Measurements from ENCODE around the gene THRSP. TPM values are rescaled to one million over a fixed set of nuclear protein-coding genes. Genes with fewer than 3 reads are reported as not detected.
"Not testable (repeated sequence)": the region's sequence is repeated elsewhere in the genome, so short reads cannot be mapped to it uniquely, and the experiment has no call there.

THRSP gene
- total RNA-seq, 8 experiments from 2014 or later, result 0.22 to 1.9 (median 0.48) TPM; not detected in 2

DNA sequence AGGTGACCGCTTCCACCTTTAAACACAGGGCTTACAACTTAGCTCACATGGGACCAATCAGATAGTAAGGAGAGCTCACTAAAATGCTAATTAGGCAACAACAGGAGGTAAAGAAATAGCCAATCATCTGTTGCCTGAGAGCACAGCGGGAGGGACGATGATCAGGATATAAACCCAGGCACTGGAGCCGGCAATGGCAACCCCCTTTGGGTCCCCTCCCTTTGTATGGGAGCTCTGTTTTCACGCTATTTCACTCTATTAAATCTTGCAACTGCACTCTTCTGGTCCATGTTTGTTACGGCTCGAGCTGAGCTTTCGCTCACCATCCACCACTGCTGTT, 22.3 kb upstream of the THRSP start:
- H3K4me3 ChIP-seq; in situ Hi-C loops (cut with MboI; ENCODE audit: low pct_unique_long_range_greater_than_20kb in 2 of 9, low sequenced_read_pairs in 9 of 9, unreplicated experiment in 9 of 9); H3K27ac ChIP-seq; ATAC-seq (replicated peaks in 6 of 8): not testable (repeated sequence)
- WGBS, 10 experiments, result 73 to 100% (median 94%) methylated on average over 1 to 7 of the region's 8 CpGs; no CpG with 5 or more reads in 3 of the 10 experiments
- peaks cover 4 to 12% of the 10 kb centered on the region in 2 donors for H3K4me1 ChIP-seq (replicated peaks in 1 of 2)

DNA sequence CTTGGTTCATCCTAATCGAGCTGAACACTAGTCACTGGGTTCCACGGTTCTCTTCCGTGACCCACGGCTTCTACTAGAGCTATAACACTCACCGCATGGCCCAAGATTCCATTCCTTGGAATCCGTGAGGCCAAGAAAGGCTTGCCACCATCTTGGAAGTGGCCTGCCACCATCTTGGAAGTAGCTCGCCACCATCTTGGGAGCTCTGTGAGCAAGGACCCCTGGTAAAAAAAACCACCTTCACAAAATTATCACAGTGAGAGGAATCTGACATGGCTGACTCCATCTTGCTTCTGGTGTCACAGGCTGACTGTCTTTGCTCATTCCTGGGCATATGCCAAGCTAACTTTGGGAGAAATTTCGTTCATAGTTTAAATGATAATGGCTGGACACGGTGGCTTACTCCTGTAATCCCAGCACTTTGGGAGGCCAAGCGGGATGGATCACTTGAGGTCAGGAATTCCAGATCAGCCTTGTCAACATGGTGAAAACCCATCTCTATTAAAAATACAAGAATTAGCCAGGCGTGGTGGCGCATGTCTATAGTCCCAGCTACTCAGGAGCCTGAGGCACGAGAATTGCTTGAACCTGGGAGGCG, 21.7 kb upstream of the THRSP start:
- no peak for ATAC-seq (replicated peaks in 6 of 8)
- H3K4me1 ChIP-seq (replicated peaks in 1 of 2), result peaks cover 4 to 12% of the 10 kb centered on the region in 2 donors
- H3K27ac ChIP-seq, result no peak overlapping the region
- WGBS, 10 experiments, result 86 to 98% (median 92%) methylated on average over 4 to 13 of the region's 14 CpGs; no CpG with 5 or more reads in 1 of the 10 experiments
- H3K4me3 ChIP-seq, result no peak overlapping the region
- in situ Hi-C loops (cut with MboI; ENCODE audit: low pct_unique_long_range_greater_than_20kb in 2 of 9, low sequenced_read_pairs in 9 of 9, unreplicated experiment in 9 of 9), result no loop called here

DNA sequence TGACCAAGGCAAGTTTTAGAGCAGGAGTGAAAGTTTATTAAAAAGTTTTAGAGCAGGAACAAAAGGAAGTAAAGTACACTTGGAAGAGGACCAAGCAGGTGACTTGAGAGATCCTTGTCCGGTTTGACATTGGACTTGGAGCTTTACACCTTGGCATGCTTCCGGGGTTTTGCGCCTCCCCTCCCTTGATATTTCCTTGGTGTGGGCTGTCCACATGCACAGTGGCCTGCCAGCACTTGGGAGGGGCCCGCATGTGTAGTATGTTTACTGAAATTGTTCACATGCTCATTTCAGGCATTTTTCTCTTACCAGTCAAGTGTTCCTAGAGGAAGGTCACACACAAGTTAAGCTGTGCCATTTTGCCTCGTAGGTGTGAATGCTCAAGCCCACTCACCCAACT, 19.0 kb upstream of the THRSP start:
- ATAC-seq (replicated peaks in 6 of 8), result peak in 2 of 8 experiments; percentile 19 to 41
- H3K27ac ChIP-seq, result no peak overlapping the region
- H3K4me3 ChIP-seq, result no peak overlapping the region
- 64 to 100% (median 90%) methylated on average over 1 to 4 of the region's 5 CpGs; no CpG with 5 or more reads in 4 of the 10 experiments for WGBS, 10 experiments
- peaks cover 4 to 12% of the 10 kb centered on the region in 2 donors for H3K4me1 ChIP-seq (replicated peaks in 1 of 2)
- in situ Hi-C loops (cut with MboI; ENCODE audit: low pct_unique_long_range_greater_than_20kb in 2 of 9, low sequenced_read_pairs in 9 of 9, unreplicated experiment in 9 of 9), result no loop called here

DNA sequence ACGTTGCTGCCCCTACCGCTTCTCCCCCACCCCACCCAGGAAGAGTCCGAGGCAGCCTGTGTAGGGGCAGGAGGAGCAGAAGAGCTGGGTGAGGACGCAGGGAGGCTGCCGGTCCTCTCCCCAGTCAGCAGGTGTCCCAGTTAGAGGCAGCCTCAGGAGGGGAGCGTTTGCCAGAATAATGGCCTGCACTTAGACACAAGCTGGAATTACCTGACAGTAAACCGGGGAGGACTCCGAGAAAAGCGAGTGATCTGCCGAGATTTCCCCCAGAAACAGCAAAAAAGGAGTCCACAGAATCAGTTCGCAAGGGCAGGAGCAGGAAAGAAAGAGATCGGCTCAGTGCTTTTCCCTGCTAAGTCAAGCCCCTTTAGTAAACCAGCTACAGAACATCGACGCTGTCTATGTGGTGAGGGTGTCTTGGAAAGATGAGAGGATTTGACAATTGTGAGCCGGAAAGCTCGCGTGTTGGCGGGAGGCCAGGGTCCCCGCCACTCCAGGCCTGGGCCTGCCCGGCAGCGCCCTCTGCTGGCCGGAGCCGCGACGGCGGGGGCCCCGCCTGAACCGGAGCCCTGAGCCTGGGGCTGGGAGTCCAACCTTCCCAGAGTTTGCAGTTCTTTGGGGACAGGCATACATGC, 17.7 kb upstream of the THRSP start:
- ATAC-seq (replicated peaks in 6 of 8), result peak; percentile 84 to 99 (median 98)
- Histone ChIP-seq H3K4me1 (replicated peaks in 1 of 2) (peaks cover 4 to 8% of the 10 kb centered on the region in 2 donors), H3K4me3 (peak overlapping the region in 4 of 5 donors; percentile 1 to 18 (median 7)), H3K27ac (no peak overlapping the region)
- in situ Hi-C loops (cut with MboI; ENCODE audit: low pct_unique_long_range_greater_than_20kb in 2 of 9, low sequenced_read_pairs in 9 of 9, unreplicated experiment in 9 of 9), result no loop called here
- WGBS, 10 experiments, result 0 to 39% (median 15%) methylated on average over 1 to 10 of the region's 28 CpGs; no CpG with 5 or more reads in 2 of the 10 experiments

DNA sequence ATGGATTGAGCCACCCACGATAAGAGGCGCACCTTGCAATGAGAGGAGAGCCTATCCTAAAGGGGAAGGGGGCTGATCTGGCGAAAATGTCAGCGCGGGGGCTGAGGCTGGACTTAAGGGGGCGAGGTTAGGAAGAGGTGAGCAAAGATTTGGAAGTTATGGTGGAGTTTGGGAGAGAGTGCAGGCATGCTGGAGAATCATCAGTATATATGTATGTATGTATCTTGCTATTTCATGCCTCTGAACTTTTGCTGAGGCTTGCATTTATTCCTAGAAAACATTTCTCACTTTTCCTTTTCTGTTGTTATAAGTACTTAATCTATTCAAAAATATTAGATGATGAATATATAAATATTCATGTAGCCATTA, 17.2 kb upstream of the THRSP start:
- ATAC-seq (replicated peaks in 6 of 8), result peak in 4 of 8 experiments; percentile 8 to 78 (median 20)
- Histone ChIP-seq H3K4me3 (no peak overlapping the region), H3K4me1 (replicated peaks in 1 of 2) (peaks cover 8 to 13% of the 10 kb centered on the region in 2 donors), H3K27ac (no peak overlapping the region)
- in situ Hi-C loops (cut with MboI; ENCODE audit: low pct_unique_long_range_greater_than_20kb in 2 of 9, low sequenced_read_pairs in 9 of 9, unreplicated experiment in 9 of 9), result no loop called here
- WGBS, 10 experiments, result 20 to 100% (median 33%) methylated on average over 1 to 4 of the region's 6 CpGs; no CpG with 5 or more reads in 6 of the 10 experiments

DNA sequence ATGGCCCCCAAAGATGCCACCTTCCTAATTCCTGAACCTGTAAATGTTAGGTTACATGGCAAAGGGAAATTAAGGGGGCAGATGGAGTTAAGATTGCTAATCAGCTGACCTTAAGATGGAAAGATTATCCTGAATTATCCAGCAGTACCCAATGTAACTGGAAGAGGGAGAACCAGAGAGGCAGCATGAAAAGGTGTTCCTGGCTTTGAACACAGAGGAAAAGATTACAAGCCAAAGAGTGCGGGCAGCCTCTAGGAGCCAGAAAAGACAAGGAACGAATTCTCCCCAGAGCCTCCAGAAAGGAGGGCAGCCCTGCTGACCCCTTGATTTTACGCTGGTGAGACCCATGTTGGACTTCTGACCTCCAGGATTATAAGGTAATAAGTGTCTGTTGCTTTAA, 15.1 kb upstream of the THRSP start:
- no peak for ATAC-seq (replicated peaks in 6 of 8)
- in situ Hi-C loops (cut with MboI; ENCODE audit: low pct_unique_long_range_greater_than_20kb in 2 of 9, low sequenced_read_pairs in 9 of 9, unreplicated experiment in 9 of 9), result no loop called here
- Histone ChIP-seq H3K27ac (no peak overlapping the region), H3K4me1 (replicated peaks in 1 of 2) (peaks cover 8 to 15% of the 10 kb centered on the region in 2 donors), H3K4me3 (no peak overlapping the region)
- WGBS, 10 experiments, result 75 to 90% (median 80%) methylated on average over 1 to 3 of the region's 3 CpGs; no CpG with 5 or more reads in 4 of the 10 experiments

DNA sequence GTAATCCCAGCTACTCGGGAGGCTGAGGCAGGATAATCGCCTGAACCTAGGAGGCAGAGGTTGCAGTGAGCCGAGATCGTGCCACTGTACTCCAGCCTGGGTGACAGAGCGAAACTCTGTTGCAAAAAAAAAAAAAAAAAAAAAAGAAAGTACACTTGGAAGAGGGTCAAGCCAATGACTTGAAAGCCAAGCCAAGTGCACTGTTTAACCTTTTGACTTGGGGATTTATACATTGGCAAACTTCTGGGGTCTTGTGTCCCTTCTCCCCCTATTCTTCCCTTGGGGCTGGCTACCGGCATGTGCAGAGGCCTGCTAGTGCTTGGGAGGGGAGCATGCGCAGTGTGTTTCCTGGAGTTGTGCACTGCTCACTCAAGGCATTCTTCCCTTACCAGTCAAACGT, 14.3 kb upstream of the THRSP start:
- Histone ChIP-seq H3K27ac (no peak overlapping the region), H3K4me1 (replicated peaks in 1 of 2) (peaks cover 8 to 15% of the 10 kb centered on the region in 2 donors)

DNA sequence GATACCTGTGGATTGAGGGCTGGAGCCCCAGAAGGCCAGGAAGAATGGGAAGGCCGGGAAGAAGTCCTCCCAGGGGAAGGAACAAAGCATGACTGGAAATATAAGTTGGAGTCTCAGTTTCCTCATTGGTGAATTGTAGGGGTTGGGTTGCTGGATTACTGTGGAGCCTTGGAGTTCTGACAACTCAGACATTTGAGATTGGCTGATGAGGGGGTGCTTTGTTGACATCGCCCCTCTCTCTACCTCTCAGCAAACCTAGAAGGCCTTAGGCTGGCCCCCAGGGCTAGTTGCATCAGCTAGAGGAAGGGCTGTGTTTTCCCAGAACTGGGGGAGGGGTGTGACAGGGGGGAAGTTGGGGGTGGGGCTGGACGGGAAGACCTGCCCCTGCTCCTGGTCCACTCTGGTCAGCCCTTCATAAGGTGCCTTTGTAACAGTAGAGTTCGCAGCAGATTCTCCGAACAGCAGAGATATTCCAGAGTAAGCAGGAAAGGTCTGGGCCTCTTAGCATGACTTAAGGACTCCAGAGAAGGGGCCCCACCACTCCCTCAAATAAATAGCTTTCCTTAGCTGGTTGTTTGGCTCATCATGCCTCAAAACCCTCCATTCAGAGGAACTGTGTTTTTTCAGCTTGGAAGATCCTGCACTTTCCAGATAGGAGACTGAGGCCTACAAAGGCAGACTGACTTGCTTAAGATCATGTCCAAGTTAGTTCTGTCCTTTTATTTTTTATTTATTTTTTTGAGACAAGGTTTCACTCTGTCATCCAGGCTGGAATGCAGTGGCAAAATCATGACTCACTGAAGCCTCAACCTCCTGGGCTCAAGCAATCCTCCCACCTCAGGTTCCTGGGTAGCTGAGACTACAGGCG, 12.5 kb upstream of the THRSP start:
- Histone ChIP-seq H3K4me1 (replicated peaks in 1 of 2) (peaks cover 4 to 10% of the 10 kb centered on the region in 2 donors), H3K27ac (no peak overlapping the region), H3K4me3 (no peak overlapping the region)
- in situ Hi-C loops (cut with MboI; ENCODE audit: low pct_unique_long_range_greater_than_20kb in 2 of 9, low sequenced_read_pairs in 9 of 9, unreplicated experiment in 9 of 9), result no loop called here
- 70 to 100% (median 91%) methylated on average over 1 to 3 of the region's 6 CpGs; no CpG with 5 or more reads in 2 of the 10 experiments for WGBS, 10 experiments
- peak; percentile 7 to 62 (median 41) for ATAC-seq (replicated peaks in 6 of 8)

More for the DNA sequence above, 14.3 kb upstream of the THRSP start:
- in situ Hi-C loops (cut with MboI; ENCODE audit: low pct_unique_long_range_greater_than_20kb in 2 of 9, low sequenced_read_pairs in 9 of 9, unreplicated experiment in 9 of 9), result no loop called here
- no peak for ATAC-seq (replicated peaks in 6 of 8)
- 0 to 100% (median 90%) methylated on average over 1 to 7 of the region's 8 CpGs; no CpG with 5 or more reads in 1 of the 10 experiments for WGBS, 10 experiments
- H3K4me3 ChIP-seq, result no peak overlapping the region

DNA sequence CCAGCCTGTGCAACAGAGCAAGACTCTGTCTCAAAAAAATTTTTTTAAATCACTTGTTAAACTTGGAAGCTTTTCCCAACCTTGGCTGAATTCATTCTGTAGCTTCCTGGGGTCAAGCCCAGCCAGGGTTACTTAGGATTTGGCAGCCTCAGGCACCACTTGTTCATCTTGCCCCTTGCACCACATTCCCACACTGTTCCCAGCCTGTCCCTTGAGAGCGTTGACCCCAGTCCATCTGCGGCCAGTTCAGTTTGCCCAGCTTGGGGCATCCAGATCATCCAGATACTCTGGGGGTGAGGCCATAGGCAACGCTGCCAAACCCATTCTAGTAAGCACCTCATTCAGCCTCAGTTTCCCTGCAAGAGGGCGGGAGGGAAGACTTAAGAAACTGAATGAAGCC, 8.7 kb upstream of the THRSP start:
- in situ Hi-C loops (cut with MboI; ENCODE audit: low pct_unique_long_range_greater_than_20kb in 2 of 9, low sequenced_read_pairs in 9 of 9, unreplicated experiment in 9 of 9), result no loop called here
- peaks cover 4 to 10% of the 10 kb centered on the region in 2 donors for H3K4me1 ChIP-seq (replicated peaks in 1 of 2)
- H3K4me3 ChIP-seq, result no peak overlapping the region
- ATAC-seq (replicated peaks in 6 of 8), result no peak
- H3K27ac ChIP-seq, result no peak overlapping the region
- WGBS, 10 experiments, result 60 to 100% (median 74%) methylated on average over 1 to 4 of the region's 4 CpGs; no CpG with 5 or more reads in 1 of the 10 experiments

DNA sequence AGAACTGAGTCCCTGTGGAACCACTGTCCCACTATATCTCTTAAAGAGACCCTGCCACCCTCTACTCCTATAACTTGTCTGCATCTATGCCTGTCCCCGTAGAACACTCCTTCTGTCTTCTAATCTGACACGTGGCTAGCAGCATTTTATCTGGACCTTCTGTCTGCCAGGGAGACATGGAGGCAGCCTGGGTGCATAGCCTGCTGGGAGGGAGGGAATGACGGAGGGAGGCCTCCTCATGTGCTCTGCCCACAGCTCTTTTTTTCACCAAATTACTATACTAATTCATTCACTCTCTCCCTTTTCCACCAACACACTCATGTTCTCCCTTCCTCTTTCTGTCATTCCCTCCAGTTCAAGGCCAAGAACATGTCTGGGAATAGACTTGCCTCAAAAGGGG, 7.6 kb upstream of the THRSP start:
- Histone ChIP-seq H3K4me3 (no peak overlapping the region), H3K27ac (no peak overlapping the region), H3K4me1 (replicated peaks in 1 of 2) (peaks cover 3 to 5% of the 10 kb centered on the region in 2 donors)
- no peak for ATAC-seq (replicated peaks in 6 of 8)
- in situ Hi-C loops (cut with MboI; ENCODE audit: low pct_unique_long_range_greater_than_20kb in 2 of 9, low sequenced_read_pairs in 9 of 9, unreplicated experiment in 9 of 9), result no loop called here
- 54 to 100% (median 79%) methylated on average over 1 to 3 of the region's 3 CpGs; no CpG with 5 or more reads in 1 of the 10 experiments for WGBS, 10 experiments

DNA sequence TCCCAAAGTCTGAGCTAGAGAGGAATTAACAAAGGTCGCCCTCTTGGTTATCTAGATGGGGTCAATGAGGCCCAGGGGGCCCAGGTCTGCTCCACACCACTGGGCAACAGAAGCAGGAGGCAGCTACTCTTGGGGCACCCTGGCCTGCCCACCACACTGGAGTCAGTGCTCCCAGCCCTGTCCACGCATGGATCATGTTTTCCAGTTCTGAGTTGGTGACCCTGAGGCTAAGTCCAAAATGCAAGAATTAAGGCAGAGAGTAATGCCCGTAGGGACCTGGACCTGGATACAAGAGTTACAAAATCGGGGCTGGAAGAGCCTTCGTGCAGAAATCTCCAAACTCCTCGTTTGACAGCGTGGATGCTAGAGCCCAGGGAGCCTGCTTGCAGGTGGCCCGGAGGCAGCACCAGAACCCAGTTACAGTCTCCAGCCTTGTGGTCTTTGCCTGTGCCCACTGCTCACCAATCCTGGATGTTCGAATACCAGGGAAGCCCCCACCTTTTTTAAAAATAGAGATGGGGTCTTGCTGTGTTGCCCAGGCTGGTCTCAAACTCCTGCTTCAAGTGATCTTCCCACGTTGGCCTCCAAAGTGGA, 6.1 kb upstream of the THRSP start:
- in situ Hi-C loops (cut with MboI; ENCODE audit: low pct_unique_long_range_greater_than_20kb in 2 of 9, low sequenced_read_pairs in 9 of 9, unreplicated experiment in 9 of 9), result no loop called here
- Histone ChIP-seq H3K27ac (no peak overlapping the region), H3K4me3 (no peak overlapping the region), H3K4me1 (replicated peaks in 1 of 2) (no peaks in the 10 kb centered on the region)
- WGBS, 10 experiments, result 20 to 91% (median 64%) methylated on average over 1 to 8 of the region's 10 CpGs; no CpG with 5 or more reads in 3 of the 10 experiments
- no peak for ATAC-seq (replicated peaks in 6 of 8)

DNA sequence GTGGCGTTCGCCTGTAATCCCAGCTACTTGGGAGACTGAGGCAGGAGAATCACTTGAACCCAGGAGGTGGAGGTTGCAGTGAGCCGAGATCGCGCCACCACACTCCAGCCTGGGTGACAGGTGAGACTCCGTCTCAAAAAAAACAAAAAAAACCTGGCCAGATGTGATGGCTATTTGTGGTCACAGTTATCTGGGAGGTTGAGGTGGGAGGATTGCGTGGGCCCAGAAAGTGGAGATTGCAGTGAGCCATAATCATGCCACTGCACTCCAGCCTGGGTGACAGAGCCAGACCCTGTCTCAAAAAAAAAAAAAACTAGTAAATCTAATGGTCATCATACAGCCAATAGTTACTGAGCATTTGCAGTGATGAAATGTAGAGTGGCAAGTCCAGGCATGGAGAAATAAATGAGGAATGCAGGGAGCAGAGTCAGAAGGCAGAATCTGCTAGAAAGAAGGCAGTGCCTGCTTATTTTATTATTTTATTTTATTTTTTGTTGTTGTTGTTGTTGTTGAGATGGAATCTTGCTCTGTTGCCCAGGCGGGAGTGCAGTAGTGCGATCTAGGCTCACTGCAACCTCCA, 3.8 kb upstream of the THRSP start:
- H3K4me3 ChIP-seq; in situ Hi-C loops (cut with MboI; ENCODE audit: low pct_unique_long_range_greater_than_20kb in 2 of 9, low sequenced_read_pairs in 9 of 9, unreplicated experiment in 9 of 9); H3K27ac ChIP-seq; ATAC-seq (replicated peaks in 6 of 8); H3K4me1 ChIP-seq (replicated peaks in 1 of 2): not testable (repeated sequence)
- WGBS, 10 experiments, result 89 to 100% (median 100%) methylated on average over 1 to 6 of the region's 9 CpGs; no CpG with 5 or more reads in 1 of the 10 experiments

All from motor neuron (in vitro differentiated cells).